Activated CD4-positive, CD25-positive, alpha-beta regulatory T cell (primary cell): ENCODE measurements around the gene PLEKHA5.
"Not testable (repeated sequence)": the region's sequence is repeated elsewhere in the genome, so short reads cannot be mapped to it uniquely, and the experiment has no call there.

ENCODE experiments used
- DNase-seq, 4 experiments: peaks; one replicate each; lab custom pipeline; 2025; lab: John Stamatoyannopoulos, UW

The PLEKHA5 gene

GRCh38 chr12:19332196-19332595 is 202.7 kb downstream of the PLEKHA5 start:
- no peak for DNase-seq

- no peak for DNase-seq
Observed at GRCh38 chr12:19338405-19338804, 208.9 kb downstream of the PLEKHA5 start.

GRCh38 chr12:19350850-19351249 is 221.3 kb downstream of the PLEKHA5 start:
- DNase-seq: not testable (repeated sequence)

GRCh38 chr12:19351346-19351745 is 221.8 kb downstream of the PLEKHA5 start:
- no peak for DNase-seq

- DNase-seq: no peak
Observed at GRCh38 chr12:19369691-19370148, 240.2 kb downstream of the PLEKHA5 start.

GRCh38 chr12:19373586-19373985 is 244.1 kb downstream of the PLEKHA5 start:
- DNase-seq: no peak

GRCh38 chr12:19375888-19376287 is 246.4 kb downstream of the PLEKHA5 start:
- DNase-seq: no peak

- DNase-seq: no peak
Observed at GRCh38 chr12:19376691-19377090, 247.2 kb downstream of the PLEKHA5 start.

GRCh38 chr12:19382111-19382526 is 252.6 kb downstream of the PLEKHA5 start:
- DNase-seq: no peak

GRCh38 chr12:19382563-19382962 is 253.0 kb downstream of the PLEKHA5 start:
- no peak for DNase-seq

GRCh38 chr12:19387161-19387560 is 257.6 kb downstream of the PLEKHA5 start:
- DNase-seq: no peak

GRCh38 chr12:19388131-19388549 is 258.6 kb downstream of the PLEKHA5 start:
- DNase-seq: no peak

GRCh38 chr12:19390051-19390598 is 260.6 kb downstream of the PLEKHA5 start:
- no peak for DNase-seq

- not testable (repeated sequence) for DNase-seq
Observed at GRCh38 chr12:19392644-19393043, 263.1 kb downstream of the PLEKHA5 start.

GRCh38 chr12:19394385-19394784 is 264.9 kb downstream of the PLEKHA5 start:
- DNase-seq: no peak

GRCh38 chr12:19397534-19397933 is 268.0 kb downstream of the PLEKHA5 start:
- DNase-seq: no peak

- no peak for DNase-seq
Observed at GRCh38 chr12:19398376-19399363, 269.1 kb downstream of the PLEKHA5 start.

- DNase-seq: not testable (repeated sequence)
Observed at GRCh38 chr12:19400649-19401285, 271.2 kb downstream of the PLEKHA5 start.

- no peak for DNase-seq
Observed at GRCh38 chr12:19402211-19402610, 272.7 kb downstream of the PLEKHA5 start.

GRCh38 chr12:19402743-19403431 is 273.4 kb downstream of the PLEKHA5 start:
- DNase-seq: no peak

- DNase-seq: no peak
Observed at GRCh38 chr12:19404242-19404880, 274.8 kb downstream of the PLEKHA5 start.
